B cell (primary cell): ENCODE results near the gene IL1R2. TPM values are rescaled to one million over a fixed set of nuclear protein-coding genes. Genes with fewer than 3 reads are reported as not detected.

Source experiments
- ATAC-seq: fragments of 200-7000 bp; cut with Tn5 transposase; one replicate; pipeline ENCODE4 v1.10.0; 2021; ENCODE audit warnings: low read depth, mild to moderate bottlenecking, moderate number of reproducible peaks, moderate library complexity
- CTCF ChIA-PET: fragments of 350-600 bp; sonication (Branson Sonifier 250); formaldehyde crosslinking; loops from one replicate; lab custom pipeline; 2021; ENCODE audit warnings: antibody characterized with exemption, inconsistent platforms; lab: Charles Lee
- POLR2A ChIA-PET: fragments of 350-600 bp; sonication (Branson Sonifier 250); formaldehyde crosslinking; loops from one replicate; lab custom pipeline; 2021; ENCODE audit warnings: antibody characterized with exemption; lab: Charles Lee
- DNase-seq: peaks from one replicate; pipeline ENCODE4 v3.0.0; 2013
- H2AFZ ChIP-seq: 2 replicates; pipeline ENCODE4 v1.6.1; 2012; ENCODE audit warnings: mild to moderate bottlenecking, low read depth, low read length; ENCODE audit not compliant: insufficient read depth, poor library complexity, severe bottlenecking
- H3K27ac ChIP-seq, 2 donors: 1 replicate in 1 of 2; 2 replicates in 1 of 2; pipeline ENCODE4 v1.5.1; 2012 to 2013; ENCODE audit warnings: low read length in 2 of 2, mild to moderate bottlenecking in 2 of 2, moderate library complexity in 1 of 2
- H3K27me3 ChIP-seq, 4 experiments: fragments of 200-600 bp in 1 of 4; sonication (generic) in 1 of 4; replicated peaks in 1 of 4; 1 replicate in 2 of 4; 2 replicates in 2 of 4; pipeline versions ENCODE4 v1.6.1 to v1.7.0; 2013 to 2016; ENCODE audit warnings: low read length in 3 of 4, mild to moderate bottlenecking in 2 of 4, mixed read lengths in 1 of 4, moderate library complexity in 1 of 4; ENCODE audit not compliant: insufficient read depth in 4 of 4, control insufficient read depth in 3 of 4; ENCODE audit errors: control extremely low read depth in 1 of 4
- H3K36me3 ChIP-seq, 2 experiments: replicated peaks in 1 of 2; 1 replicate in 1 of 2; 2 replicates in 1 of 2; pipeline versions ENCODE4 v1.6.1 to v1.7.1; 2013; ENCODE audit warnings: low read length in 1 of 2; ENCODE audit not compliant: insufficient read depth in 2 of 2, control insufficient read depth in 1 of 2; ENCODE audit errors: control extremely low read depth in 1 of 2, extremely low read depth in 1 of 2
- H3K4me1 ChIP-seq, 2 donors: fragments of 200-600 bp in 1 of 2; sonication (generic) in 1 of 2; 1 replicate in 1 of 2; 2 replicates in 1 of 2; pipeline versions ENCODE4 v1.5.1 to v1.6.1; 2013 to 2017; ENCODE audit warnings: low read length in 2 of 2; ENCODE audit not compliant: control insufficient read depth in 2 of 2, insufficient read depth in 2 of 2
- H3K4me2 ChIP-seq: replicated peaks from 2 replicates; pipeline ENCODE3; 2012; ENCODE audit warnings: mild to moderate bottlenecking, low read depth, low read length; ENCODE audit not compliant: poor library complexity, severe bottlenecking
- H3K4me3 ChIP-seq, 5 experiments: fragments of 200-600 bp in 1 of 5; sonication (generic) in 1 of 5; 1 replicate in 3 of 5; 2 replicates in 2 of 5; pipeline versions ENCODE4 v1.5.1 to v1.7.0; 2011 to 2016; ENCODE audit warnings: low read length in 4 of 5, mild to moderate bottlenecking in 4 of 5, low read depth in 2 of 5, control low read depth in 1 of 5, moderate library complexity in 1 of 5; ENCODE audit not compliant: insufficient read depth in 1 of 5; ENCODE audit errors: control extremely low read depth in 1 of 5, extremely low read depth in 1 of 5
- H3K79me2 ChIP-seq: fragments of 200-600 bp; sonication (generic); one replicate; pipeline ENCODE4 v1.6.0; 2016; ENCODE audit warnings: low read length; ENCODE audit not compliant: control insufficient read depth, insufficient read depth
- H3K9ac ChIP-seq: fragments of 200-600 bp; sonication (generic); 2 replicates; pipeline ENCODE4 v1.6.1; 2017; ENCODE audit warnings: mild to moderate bottlenecking, low read length, moderate library complexity
- H3K9me3 ChIP-seq, 3 donors: one replicate each; pipeline versions ENCODE4 v1.6.1 to v1.7.1; 2013; ENCODE audit warnings: low read length in 2 of 3; ENCODE audit not compliant: control insufficient read depth in 2 of 3, insufficient read depth in 1 of 3; ENCODE audit errors: control extremely low read depth in 1 of 3
- H4K20me1 ChIP-seq: 2 replicates; pipeline ENCODE4 v1.6.0; 2012; ENCODE audit warnings: mild to moderate bottlenecking, low read length; ENCODE audit not compliant: insufficient read depth, control insufficient read depth, poor library complexity, severe bottlenecking
- H3K27ac Mint-ChIP-seq: one replicate; pipeline ENCODE4 v1.8.0; 2021; ENCODE audit warnings: mixed read lengths
- H3K27me3 Mint-ChIP-seq: one replicate; pipeline ENCODE4 v1.8.0; 2021; ENCODE audit warnings: mixed read lengths
- H3K4me1 Mint-ChIP-seq: one replicate; pipeline ENCODE4 v1.8.0; 2021; ENCODE audit warnings: mixed read lengths
- H3K4me3 Mint-ChIP-seq: one replicate; pipeline ENCODE4 v1.8.0; 2021; ENCODE audit warnings: mixed read lengths
- H3K9me3 Mint-ChIP-seq: one replicate; pipeline ENCODE4 v1.8.0; 2022; ENCODE audit warnings: mixed read lengths; ENCODE audit not compliant: insufficient read depth
- CTCF ChIP-seq: fragments of 200-600 bp; IDR thresholded peaks from one replicate; pipeline ENCODE4 v1.8.0; 2022; ENCODE audit warnings: antibody characterized with exemption, mild to moderate bottlenecking
- EZH2 ChIP-seq: IDR thresholded peaks from 2 replicates; pipeline ENCODE4 v1.6.1; 2012; ENCODE audit warnings: borderline replicate concordance, low read depth, mild to moderate bottlenecking, moderate library complexity, low read length; ENCODE audit not compliant: insufficient read depth, poor library complexity, severe bottlenecking
- WGBS: methylation state at CpG from one replicate; pipeline ENCODE4 v1.1.5; 2013; ENCODE audit warnings: missing lambda C conversion rate; ENCODE audit not compliant: insufficient coverage; 5-methylcytosine and 5-hydroxymethylcytosine counted together
- intact Hi-C: fragments of 100-400 bp; cut with micrococcal nuclease; formaldehyde crosslinking; loops from one replicate; pipeline ENCODE4 v1.10.0; 2022
- polyA plus RNA-seq: library from polyadenylated mRNA; depleted of rRNA; stranded (reverse); fragments of >200 nt; gene quantifications from 2 replicates; pipeline ENCODE4 v1.2.3, GENCODE V29; 2012
- total RNA-seq, 2 donors: library from RNA; stranded (reverse); fragments of 120-200 nt in 1 of 2; gene quantifications; 1 replicate in 1 of 2; 2 replicates in 1 of 2; pipeline versions ENCODE4 v1.2.3 to v1.2.4, GENCODE V29; 2013 to 2022

The IL1R2 gene
- total and polyA plus RNA-seq, 2 donors (not counting 1 experiment from before 2014, with no cell fraction given): not detected

GRCh38 chr2:101980368-101980767 lies 11.4 kb upstream of the IL1R2 start:
- no peak for ATAC-seq
- TF ChIP-seq EZH2: no peak
- no peak for TF ChIP-seq CTCF
- Histone ChIP-seq H3K9ac (no peak overlapping the region), H3K36me3 (no peaks in the 10 kb centered on the region), H3K4me3 (no peak overlapping the region), H3K4me1 (no peaks in the 10 kb centered on the region), H3K4me2 (no peak overlapping the region), H2AFZ (no peak overlapping the region), H3K27me3 (peaks cover 0 to 5% (median under 1%) of the 10 kb centered on the region in 4 experiments), H3K79me2 (no peaks in the 10 kb centered on the region), H3K27ac (no peak overlapping the region), H3K9me3 (no peaks in the 10 kb centered on the region), H4K20me1 (no peaks in the 10 kb centered on the region)
- no peak for DNase-seq
- H3K9me3 Mint-ChIP-seq: no peaks in the 10 kb centered on the region
- CTCF ChIA-PET: no interaction called here
- POLR2A ChIA-PET: no interaction called here
- no peaks in the 10 kb centered on the region for H3K4me1 Mint-ChIP-seq
- intact Hi-C loops: loop anchor here (10.0 kb wide), 1 partner anchor 96 kb away; no protein-coding TSS in a partner anchor
- WGBS: 95% methylated on average over 7 of the region's 7 CpGs
- H3K4me3 Mint-ChIP-seq: no peak overlapping the region
- H3K27ac Mint-ChIP-seq: no peak overlapping the region
- H3K27me3 Mint-ChIP-seq: peaks cover 7% of the 10 kb centered on the region

DNA sequence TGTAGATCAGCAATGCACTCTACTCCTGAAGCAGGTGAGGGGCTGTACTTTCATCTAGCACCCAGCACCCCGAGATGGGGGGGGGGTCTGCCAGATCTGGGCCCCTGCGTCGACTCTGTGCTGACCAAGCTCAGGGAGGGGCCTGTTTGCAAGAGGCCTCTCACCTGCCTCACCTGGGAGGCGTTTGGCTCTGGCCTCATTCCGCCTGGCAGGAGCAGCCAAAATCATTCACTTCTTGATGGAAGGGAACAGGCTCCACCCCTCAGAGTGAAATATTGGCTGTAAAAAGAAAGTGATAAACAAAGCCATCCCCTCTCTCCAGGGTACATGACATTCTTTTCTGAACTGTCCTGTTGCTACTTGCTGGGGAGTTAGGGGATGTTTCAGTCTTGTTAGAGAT lies 10.7 kb upstream of the IL1R2 start:
- Histone ChIP-seq H4K20me1 (no peaks in the 10 kb centered on the region), H3K79me2 (no peaks in the 10 kb centered on the region), H2AFZ (no peak overlapping the region), H3K27me3 (peaks cover 0 to 5% (median under 1%) of the 10 kb centered on the region in 4 experiments), H3K36me3 (no peaks in the 10 kb centered on the region), H3K4me1 (no peaks in the 10 kb centered on the region), H3K4me3 (no peak overlapping the region), H3K4me2 (no peak overlapping the region), H3K9me3 (no peaks in the 10 kb centered on the region), H3K9ac (no peak overlapping the region), H3K27ac (no peak overlapping the region)
- Mint-ChIP-seq H3K27me3 (peaks cover 9% of the 10 kb centered on the region), H3K9me3 (no peaks in the 10 kb centered on the region), H3K27ac (no peak overlapping the region), H3K4me1 (no peaks in the 10 kb centered on the region), H3K4me3 (no peak overlapping the region)
- 77% methylated on average over 4 of the region's 5 CpGs for WGBS
- intact Hi-C loops: loop anchor here (10.0 kb wide), 1 partner anchor 96 kb away; no protein-coding TSS in a partner anchor
- no peak for DNase-seq
- CTCF ChIA-PET: no interaction called here
- POLR2A ChIA-PET: no interaction called here
- no peak for ATAC-seq
- TF ChIP-seq CTCF (no peak), EZH2 (no peak)
